CD14-positive monocyte (primary cell): Measurements from ENCODE around the gene CACNA2D1. TPM values are rescaled to one million over a fixed set of nuclear protein-coding genes. Genes with fewer than 3 reads are reported as not detected.

ENCODE experiments used
- DNase-seq, 3 donors: peaks; one replicate each; pipeline ENCODE4 v3.0.0-alpha.2; 2011 to 2022
- H2AFZ ChIP-seq: 2 replicates; pipeline ENCODE4 v1.6.0; 2012; ENCODE audit warnings: mild to moderate bottlenecking, low read depth, low read length, inconsistent platforms; ENCODE audit not compliant: insufficient read depth, poor library complexity, severe bottlenecking
- H3K27ac ChIP-seq, 2 donors: 1 replicate in 1 of 2; 2 replicates in 1 of 2; pipeline ENCODE4 v1.5.1; 2012 to 2013; ENCODE audit warnings: low read length in 2 of 2, control low read depth in 1 of 2, inconsistent platforms in 1 of 2, low read depth in 1 of 2, mild to moderate bottlenecking in 1 of 2
- H3K27me3 ChIP-seq, 2 donors: one replicate each; pipeline versions ENCODE4 v1.6.0 to v1.6.1; 2011 to 2013; ENCODE audit warnings: low read length in 2 of 2; ENCODE audit not compliant: control insufficient read depth in 2 of 2, insufficient read depth in 2 of 2
- H3K36me3 ChIP-seq, 2 donors: replicated peaks in 1 of 2; 1 replicate in 1 of 2; 2 replicates in 1 of 2; pipeline versions ENCODE4 v1.5.1 to v1.6.1; 2012 to 2013; ENCODE audit warnings: low read length in 2 of 2, control low read depth in 1 of 2, inconsistent platforms in 1 of 2, mild to moderate bottlenecking in 1 of 2; ENCODE audit not compliant: insufficient read depth in 2 of 2, control insufficient read depth in 1 of 2
- H3K4me1 ChIP-seq, 2 donors: 1 replicate in 1 of 2; 2 replicates in 1 of 2; pipeline versions ENCODE4 v1.5.1 to v1.6.1; 2012 to 2013; ENCODE audit warnings: low read length in 2 of 2, control low read depth in 1 of 2, inconsistent platforms in 1 of 2, mild to moderate bottlenecking in 1 of 2, moderate library complexity in 1 of 2; ENCODE audit not compliant: insufficient read depth in 2 of 2, control insufficient read depth in 1 of 2
- H3K4me2 ChIP-seq: replicated peaks from 2 replicates; pipeline ENCODE3; 2012; ENCODE audit warnings: low read length, moderate library complexity, mild to moderate bottlenecking; ENCODE audit not compliant: poor library complexity, severe bottlenecking; ENCODE audit errors: extremely low read depth
- H3K4me3 ChIP-seq, 3 experiments: fragments of 200-600 bp in 1 of 3; sonication (generic) in 1 of 3; replicated peaks in 1 of 3; 1 replicate in 2 of 3; 2 replicates in 1 of 3; pipeline ENCODE4 v1.5.1; 2011 to 2013; ENCODE audit warnings: low read length in 3 of 3, mild to moderate bottlenecking in 3 of 3, control low read depth in 2 of 3, low read depth in 2 of 3, inconsistent platforms in 1 of 3, moderate library complexity in 1 of 3
- H3K79me2 ChIP-seq: 2 replicates; pipeline ENCODE4 v1.6.0; 2012; ENCODE audit warnings: mild to moderate bottlenecking, control low read depth, inconsistent platforms, low read length, moderate library complexity; ENCODE audit not compliant: insufficient read depth
- H3K9ac ChIP-seq: 2 replicates; pipeline ENCODE4 v1.6.0; 2017; ENCODE audit warnings: low read length, mild to moderate bottlenecking; ENCODE audit not compliant: insufficient read depth, poor library complexity, severe bottlenecking
- H3K9me3 ChIP-seq, 2 donors: replicated peaks in 1 of 2; 1 replicate in 1 of 2; 2 replicates in 1 of 2; pipeline versions ENCODE4 v1.5.1 to v1.6.1; 2012 to 2013; ENCODE audit warnings: low read length in 2 of 2, control low read depth in 1 of 2; ENCODE audit not compliant: control insufficient read depth in 1 of 2, insufficient read depth in 1 of 2
- H4K20me1 ChIP-seq: 2 replicates; pipeline ENCODE4 v1.6.0; 2012; ENCODE audit warnings: mild to moderate bottlenecking, low read length, control low read depth, moderate library complexity; ENCODE audit not compliant: insufficient read depth
- H3K27ac Mint-ChIP-seq, 7 donors: one replicate each; pipeline ENCODE4 v1.8.0; 2020; ENCODE audit warnings: mild to moderate bottlenecking in 7 of 7, mixed read lengths in 7 of 7, moderate library complexity in 6 of 7, inconsistent platforms in 2 of 7
- H3K27me3 Mint-ChIP-seq, 3 donors: one replicate each; pipeline ENCODE4 v1.8.0; 2021 to 2022; ENCODE audit warnings: low read depth in 3 of 3, mild to moderate bottlenecking in 3 of 3, mixed read lengths in 3 of 3, moderate library complexity in 3 of 3, inconsistent platforms in 1 of 3
- H3K36me3 Mint-ChIP-seq, 2 donors: one replicate each; pipeline ENCODE4 v1.8.0; 2020; ENCODE audit warnings: mixed read lengths in 2 of 2, inconsistent platforms in 1 of 2, mild to moderate bottlenecking in 1 of 2
- H3K4me1 Mint-ChIP-seq: one replicate; pipeline ENCODE4 v1.8.0; 2020; ENCODE audit warnings: mild to moderate bottlenecking, mixed read lengths
- H3K4me3 Mint-ChIP-seq, 2 donors: one replicate each; pipeline ENCODE4 v1.8.0; 2020; ENCODE audit warnings: mild to moderate bottlenecking in 2 of 2, mixed read lengths in 2 of 2, moderate library complexity in 1 of 2
- H3K9me3 Mint-ChIP-seq, 7 donors: one replicate each; pipeline ENCODE4 v1.8.0; 2020 to 2022; ENCODE audit warnings: mixed read lengths in 7 of 7, mild to moderate bottlenecking in 6 of 7, moderate library complexity in 6 of 7, inconsistent platforms in 2 of 7
- WGBS: methylation state at CpG from one replicate; pipeline ENCODE4 v1.1.5; 2013; ENCODE audit warnings: missing lambda C conversion rate; ENCODE audit not compliant: insufficient coverage; 5-methylcytosine and 5-hydroxymethylcytosine counted together
- intact Hi-C, 2 donors: fragments of 100-400 bp; cut with micrococcal nuclease; formaldehyde crosslinking; loops; one replicate each; pipeline versions ENCODE4 v1.15.0 to v1.15.1; 2023
- polyA plus RNA-seq, 3 donors: library from polyadenylated mRNA; depleted of rRNA in 1 of 3; unstranded in 2 of 3; stranded (reverse) in 1 of 3; fragments of 300-500 nt in 2 of 3; fragments of >200 nt in 1 of 3; fragmentation: Illumina TruSeq in 2 of 3; gene quantifications; 1 replicate in 2 of 3; 2 replicates in 1 of 3; pipeline ENCODE4 v1.2.3, GENCODE V29; 2012 to 2021
- TF ChIP-seq, protein P1 (sequence below): fragments of 200-600 bp; IDR thresholded peaks from one replicate; pipeline ENCODE4 v1.8.0; 2022; ENCODE audit warnings: antibody characterized with exemption, mild to moderate bottlenecking

Gene CACNA2D1
- polyA plus RNA-seq, 3 donors = 0.02 TPM; not detected in 2

- TF ChIP-seq, protein P1, sequence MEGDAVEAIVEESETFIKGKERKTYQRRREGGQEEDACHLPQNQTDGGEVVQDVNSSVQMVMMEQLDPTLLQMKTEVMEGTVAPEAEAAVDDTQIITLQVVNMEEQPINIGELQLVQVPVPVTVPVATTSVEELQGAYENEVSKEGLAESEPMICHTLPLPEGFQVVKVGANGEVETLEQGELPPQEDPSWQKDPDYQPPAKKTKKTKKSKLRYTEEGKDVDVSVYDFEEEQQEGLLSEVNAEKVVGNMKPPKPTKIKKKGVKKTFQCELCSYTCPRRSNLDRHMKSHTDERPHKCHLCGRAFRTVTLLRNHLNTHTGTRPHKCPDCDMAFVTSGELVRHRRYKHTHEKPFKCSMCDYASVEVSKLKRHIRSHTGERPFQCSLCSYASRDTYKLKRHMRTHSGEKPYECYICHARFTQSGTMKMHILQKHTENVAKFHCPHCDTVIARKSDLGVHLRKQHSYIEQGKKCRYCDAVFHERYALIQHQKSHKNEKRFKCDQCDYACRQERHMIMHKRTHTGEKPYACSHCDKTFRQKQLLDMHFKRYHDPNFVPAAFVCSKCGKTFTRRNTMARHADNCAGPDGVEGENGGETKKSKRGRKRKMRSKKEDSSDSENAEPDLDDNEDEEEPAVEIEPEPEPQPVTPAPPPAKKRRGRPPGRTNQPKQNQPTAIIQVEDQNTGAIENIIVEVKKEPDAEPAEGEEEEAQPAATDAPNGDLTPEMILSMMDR = no peak
- Mint-ChIP-seq H3K36me3 (no peaks in the 10 kb centered on the region), H3K27me3 (no peaks in the 10 kb centered on the region), H3K4me3 (no peak overlapping the region), H3K4me1 (no peaks in the 10 kb centered on the region), H3K27ac (no peak overlapping the region), H3K9me3 (peaks cover 0 to 4% (median 0%) of the 10 kb centered on the region in 7 donors)
- Histone ChIP-seq H3K4me1 (no peaks in the 10 kb centered on the region), H2AFZ (no peak overlapping the region), H3K36me3 (no peaks in the 10 kb centered on the region), H3K9ac (no peak overlapping the region), H3K79me2 (no peaks in the 10 kb centered on the region), H3K4me2 (no peak overlapping the region), H3K9me3 (peaks cover 0 to under 1% of the 10 kb centered on the region in 2 donors), H3K27ac (no peak overlapping the region), H3K4me3 (no peak overlapping the region), H3K27me3 (no peaks in the 10 kb centered on the region), H4K20me1 (no peaks in the 10 kb centered on the region)
- WGBS = 83% methylated on average over 3 of the region's 5 CpGs
- intact Hi-C loops = no loop called here
- no peak for DNase-seq
These were observed 39.5 kb downstream of the CACNA2D1 start for GRCh38 chr7:82404094-82404493.

GRCh38 chr7:82397879-82398524 lies 45.6 kb downstream of the CACNA2D1 start:
- Histone ChIP-seq H3K27me3 (no peaks in the 10 kb centered on the region), H3K4me1 (no peaks in the 10 kb centered on the region), H3K27ac (no peak overlapping the region), H3K4me2 (no peak overlapping the region), H3K4me3 (no peak overlapping the region), H4K20me1 (no peaks in the 10 kb centered on the region), H3K9me3 (peaks cover 2 to 3% of the 10 kb centered on the region in 2 donors), H3K9ac (no peak overlapping the region), H3K36me3 (no peaks in the 10 kb centered on the region), H3K79me2 (no peaks in the 10 kb centered on the region), H2AFZ (no peak overlapping the region)
- Mint-ChIP-seq H3K4me1 (no peaks in the 10 kb centered on the region), H3K4me3 (no peak overlapping the region), H3K27ac (no peak overlapping the region), H3K27me3 (no peaks in the 10 kb centered on the region), H3K9me3 (peaks cover 0 to 6% (median 2%) of the 10 kb centered on the region in 7 donors), H3K36me3 (no peaks in the 10 kb centered on the region)
- WGBS = no CpG with 5 or more reads among the region's 1 CpG
- intact Hi-C loops = no loop called here
- DNase-seq = no peak
- TF ChIP-seq, protein P1 = no peak
